ENCODE results near the gene TLR10.

TLR10 gene

GRCh38 chr4:38759790-38760122 lies 23.0 kb downstream of the TLR10 start:
- no peak for DNase-seq

- DNase-seq, result peak; percentile 59 to 65
Observed at GRCh38 chr4:38759113-38759789, 23.5 kb downstream of the TLR10 start.

- DNase-seq, result peak in 1 of 2 experiments; percentile 5
Observed at GRCh38 chr4:38757945-38758600, 24.7 kb downstream of the TLR10 start.

- no peak for DNase-seq
Observed at GRCh38 chr4:38752941-38753806, 29.6 kb downstream of the TLR10 start.

- DNase-seq, result no peak
Observed at GRCh38 chr4:38752372-38752940, 30.3 kb downstream of the TLR10 start.

GRCh38 chr4:38751341-38752010 lies 31.3 kb downstream of the TLR10 start:
- no peak for DNase-seq

- no peak for DNase-seq
Observed at GRCh38 chr4:38749336-38749735, 33.5 kb downstream of the TLR10 start.

GRCh38 chr4:38747629-38748028 lies 35.2 kb downstream of the TLR10 start:
- no peak for DNase-seq

GRCh38 chr4:38745881-38746280 lies 36.9 kb downstream of the TLR10 start:
- DNase-seq, result no peak

- no peak for DNase-seq
Observed at GRCh38 chr4:38743866-38744265, 38.9 kb downstream of the TLR10 start.

- DNase-seq, result no peak
Observed at GRCh38 chr4:38740303-38740702, 42.5 kb downstream of the TLR10 start.

- DNase-seq, result no peak
Observed at GRCh38 chr4:38738940-38739803, 43.6 kb downstream of the TLR10 start.

- no peak for DNase-seq
Observed at GRCh38 chr4:38735870-38736269, 46.9 kb downstream of the TLR10 start.

- no peak for DNase-seq
Observed at GRCh38 chr4:38734911-38735310, 47.9 kb downstream of the TLR10 start.

GRCh38 chr4:38734446-38734845 lies 48.3 kb downstream of the TLR10 start:
- no peak for DNase-seq

- DNase-seq, result no peak
Observed at GRCh38 chr4:38733663-38734062, 49.1 kb downstream of the TLR10 start.

GRCh38 chr4:38730830-38731646 lies 51.8 kb downstream of the TLR10 start:
- DNase-seq, result peak; percentile 79 to 82

GRCh38 chr4:38730493-38730829 lies 52.3 kb downstream of the TLR10 start:
- no peak for DNase-seq

- DNase-seq, result no peak
Observed at GRCh38 chr4:38728631-38729141, 54.1 kb downstream of the TLR10 start.

- no peak for DNase-seq
Observed at GRCh38 chr4:38724475-38724808, 58.3 kb downstream of the TLR10 start.

All from activated CD4-positive, alpha-beta T cell treated with anti-CD3 and anti-CD28 coated beads, Interleukin-2, amount 50 U/mL, for 4 hours (primary cell).